ENCODE measurements around the gene ZNF276. TPM values are rescaled to one million over a fixed set of nuclear protein-coding genes. Genes with fewer than 3 reads are reported as not detected.

ZNF276 gene
- polyA plus RNA-seq, 1 of the 3 experiments (the other 2 are of a cell fraction), result 24.9 TPM

DNA sequence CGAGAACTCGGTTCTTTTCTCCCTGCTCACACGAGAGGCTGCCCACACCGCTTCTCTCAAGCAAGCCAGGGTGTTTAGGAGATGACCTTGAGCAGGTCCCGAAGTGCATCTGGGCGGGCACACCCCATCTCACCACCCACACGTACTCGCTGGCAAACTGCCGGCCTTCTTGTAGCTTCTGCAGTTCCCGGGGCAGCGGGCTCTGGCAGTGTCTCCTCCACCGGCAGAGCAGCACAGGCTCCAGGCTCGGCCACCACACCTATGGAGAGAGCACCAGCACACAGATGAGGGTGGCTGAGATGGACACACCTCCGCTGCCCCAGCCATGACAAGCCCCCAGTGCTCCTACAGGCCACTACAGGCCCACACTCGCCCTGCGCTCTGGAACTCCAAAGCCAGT is 23.5 kb downstream of the ZNF276 start:
- Histone ChIP-seq H3K27ac (ENCODE audit: low read depth in 2 of 2, low read length in 1 of 2) (no peak overlapping the region), H3F3A (replicated peaks; ENCODE audit: insufficient read depth) (peaks cover 9% of the 10 kb centered on the region), H3K4me3 (ENCODE audit: low read depth in 2 of 2, low read length in 1 of 2) (no peak overlapping the region), H3K27me3 (ENCODE audit: insufficient read depth) (no peaks in the 10 kb centered on the region), H3K9ac (no peak overlapping the region), H4K20me1 (ENCODE audit: insufficient read depth) (no peaks in the 10 kb centered on the region), H3K79me2 (ENCODE audit: insufficient read depth) (no peaks in the 10 kb centered on the region), H3K9me3 (no peaks in the 10 kb centered on the region), H3K4me2 (no peak overlapping the region), H3K4me1 (ENCODE audit: control insufficient read depth in 1 of 2, insufficient read depth in 2 of 2, low read depth in 1 of 2, low read length in 1 of 2) (no peaks in the 10 kb centered on the region; a peak in 1 of 4 replicates), H2AFZ (ENCODE audit: low read depth) (no peak overlapping the region), H3K36me3 (replicated peaks in 1 of 2; ENCODE audit: control insufficient read depth in 1 of 2, insufficient read depth in 2 of 2, low read length in 1 of 2) (peaks cover 5 to 25% of the 10 kb centered on the region in 2 experiments), H3K9me2 (no peaks in the 10 kb centered on the region)
- no peak for DNase-seq
- WGBS (ENCODE audit: low lambda C conversion rate), result 97% methylated on average over 14 of the region's 16 CpGs
- ChIA-PET POLR2A (no interaction called here), CTCF (interaction anchor here (1.2 kb wide), 2 partner anchors 49 to 116 kb away, joined by 3 to 6 read pairs; no protein-coding TSS in a partner anchor)
- no peak for TF ChIP-seq RFX5 (IDR thresholded peaks at IDR 0.05; ENCODE audit: low read length)
- no peak for TF ChIP-seq YY1 (IDR thresholded peaks at IDR 0.05; ENCODE audit: low read depth)

- Histone ChIP-seq H3K4me3 (ENCODE audit: low read depth in 2 of 2, low read length in 1 of 2) (no peak overlapping the region), H2AFZ (ENCODE audit: low read depth) (no peak overlapping the region), H3K4me1 (ENCODE audit: control insufficient read depth in 1 of 2, insufficient read depth in 2 of 2, low read depth in 1 of 2, low read length in 1 of 2) (no peaks in the 10 kb centered on the region; a peak in 1 of 4 replicates), H3K27me3 (ENCODE audit: insufficient read depth) (no peaks in the 10 kb centered on the region), H3K9me2 (no peaks in the 10 kb centered on the region), H3K27ac (ENCODE audit: low read depth in 2 of 2, low read length in 1 of 2) (no peak overlapping the region), H3K4me2 (no peak overlapping the region), H3K9ac (no peak overlapping the region), H3F3A (replicated peaks; ENCODE audit: insufficient read depth) (peaks cover 4% of the 10 kb centered on the region), H3K79me2 (ENCODE audit: insufficient read depth) (no peaks in the 10 kb centered on the region), H3K36me3 (replicated peaks in 1 of 2; ENCODE audit: control insufficient read depth in 1 of 2, insufficient read depth in 2 of 2, low read length in 1 of 2) (peaks cover 0 to 15% of the 10 kb centered on the region in 2 experiments), H3K9me3 (no peaks in the 10 kb centered on the region), H4K20me1 (ENCODE audit: insufficient read depth) (no peaks in the 10 kb centered on the region)
- CTCF ChIA-PET, result interaction anchor here (1.2 to 14.5 kb wide), 2 partner anchors 48 to 115 kb away, joined by 6 to 162 read pairs; no protein-coding TSS in a partner anchor
- 86% methylated on average over 9 of the region's 15 CpGs for WGBS (ENCODE audit: low lambda C conversion rate)
- no peak for DNase-seq
- POLR2A ChIA-PET, result interaction anchor here (0.6 to 0.9 kb wide), 2 partner anchors 9 to 49 kb away, joined by 3 read pairs; no protein-coding TSS in a partner anchor
- TF ChIP-seq MXI1 (IDR thresholded peaks at IDR 0.05; ENCODE audit: low read depth, low read length) (no peak), ELF1 (IDR thresholded peaks at IDR 0.05) (no peak), TAF1 (IDR thresholded peaks at IDR 0.05; ENCODE audit: borderline replicate concordance, low read depth, low read length) (no peak), NRF1 (IDR thresholded peaks at IDR 0.05; ENCODE audit: low read depth, low read length) (no peak), RAD21 (IDR thresholded peaks at IDR 0.05; ENCODE audit: low read length) (no peak), MAX (IDR thresholded peaks at IDR 0.05; ENCODE audit: low read depth) (no peak), EZH2phosphoT487 (IDR thresholded peaks at IDR 0.05; ENCODE audit: borderline replicate concordance, low read depth) (no peak), GATA2 (CRISPR knock-in tag; IDR thresholded peaks at IDR 0.05) (no peak), RCOR1 (IDR thresholded peaks at IDR 0.05; ENCODE audit: low read length) (no peak), TCF12 (IDR thresholded peaks at IDR 0.05) (no peak), RXRA (IDR thresholded peaks at IDR 0.05; ENCODE audit: borderline replicate concordance, low read depth) (no peak), FOXM1 (IDR thresholded peaks at IDR 0.05; ENCODE audit: low read depth) (no peak), SMC3 (IDR thresholded peaks at IDR 0.05; ENCODE audit: low read depth, low read length) (no peak)
Measured at GRCh38 chr16:89746043-89746442, 24.7 kb downstream of the ZNF276 start.

Data from SK-N-SH (cell line).